ENCODE data around the gene GPR55. TPM values are rescaled to one million over a fixed set of nuclear protein-coding genes. Genes with fewer than 3 reads are reported as not detected.
"Not testable (repeated sequence)": the region's sequence is repeated elsewhere in the genome, so short reads cannot be mapped to it uniquely, and the experiment has no call there.

Gene GPR55
- polyA plus RNA-seq, 1 donor = not detected

GRCh38 chr2:230949966-230950873 is 25.2 kb upstream of the GPR55 start:
- no peak for DNase-seq

DNA sequence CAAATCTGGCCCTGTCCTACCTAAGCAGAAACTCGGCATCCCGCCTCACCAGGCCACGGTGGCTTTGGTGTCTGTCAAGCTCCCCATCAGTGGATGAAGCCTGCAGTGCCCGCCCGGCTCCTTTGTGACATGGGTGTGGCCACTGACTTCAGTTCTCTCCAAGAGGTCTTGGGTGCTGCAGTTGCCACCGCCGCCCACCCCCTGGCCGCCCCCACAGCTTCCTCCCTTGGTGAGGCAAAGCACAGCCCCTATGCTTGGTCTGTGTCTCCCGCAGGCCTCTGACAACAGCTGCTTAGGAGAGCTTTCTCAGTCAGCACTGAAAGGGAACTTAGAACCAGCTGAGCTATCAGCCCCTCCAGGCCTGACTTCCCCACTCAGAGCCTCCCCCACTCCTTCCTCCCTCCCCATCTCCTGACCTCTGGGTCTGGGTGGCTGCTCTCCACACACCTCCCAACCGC is 22.9 kb upstream of the GPR55 start:
- no peak for DNase-seq

- no peak for DNase-seq
Observed at GRCh38 chr2:230947235-230947576, 22.2 kb upstream of the GPR55 start.

DNA sequence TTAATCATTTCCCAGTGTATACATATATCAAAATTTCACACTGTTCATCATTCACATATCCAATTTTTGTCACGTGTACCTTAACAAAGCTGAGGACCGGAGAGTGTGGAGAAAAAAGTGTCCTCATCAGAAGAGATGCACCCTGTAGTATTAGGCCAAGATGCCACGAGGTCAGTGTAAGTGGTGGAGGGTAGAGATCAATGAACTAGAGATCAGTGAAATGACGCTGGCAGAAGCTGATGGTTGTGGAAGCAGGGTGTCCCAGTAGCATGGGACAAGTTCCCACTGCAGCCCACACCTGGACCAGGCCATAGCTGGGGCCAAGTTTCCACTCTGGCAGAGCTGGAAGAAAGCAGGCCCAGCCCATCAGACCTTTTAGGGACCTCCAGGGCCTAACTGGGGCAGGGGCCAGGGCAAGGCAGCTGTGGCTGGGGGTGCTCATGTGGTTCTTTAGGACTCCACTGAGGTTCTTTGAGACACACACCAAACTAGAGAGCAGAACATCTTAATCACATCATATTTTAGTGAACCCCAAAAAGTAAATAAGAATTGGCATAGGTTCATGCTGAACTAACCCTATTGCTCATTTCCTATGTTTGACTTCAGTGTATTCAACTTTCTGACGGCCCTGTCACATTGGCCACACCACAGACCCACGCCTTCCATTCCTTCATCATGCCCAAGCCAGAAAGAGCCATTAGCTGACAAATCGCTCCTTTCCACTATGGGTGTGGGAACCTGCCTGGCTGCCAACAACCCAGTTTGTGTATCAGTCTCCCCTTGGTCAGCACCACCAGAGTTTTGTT is 21.6 kb upstream of the GPR55 start:
- no peak for DNase-seq

- no peak for DNase-seq
Observed at GRCh38 chr2:230944757-230945372, 19.8 kb upstream of the GPR55 start.

- DNase-seq = no peak
Observed at GRCh38 chr2:230944123-230944653, 19.1 kb upstream of the GPR55 start.

DNA sequence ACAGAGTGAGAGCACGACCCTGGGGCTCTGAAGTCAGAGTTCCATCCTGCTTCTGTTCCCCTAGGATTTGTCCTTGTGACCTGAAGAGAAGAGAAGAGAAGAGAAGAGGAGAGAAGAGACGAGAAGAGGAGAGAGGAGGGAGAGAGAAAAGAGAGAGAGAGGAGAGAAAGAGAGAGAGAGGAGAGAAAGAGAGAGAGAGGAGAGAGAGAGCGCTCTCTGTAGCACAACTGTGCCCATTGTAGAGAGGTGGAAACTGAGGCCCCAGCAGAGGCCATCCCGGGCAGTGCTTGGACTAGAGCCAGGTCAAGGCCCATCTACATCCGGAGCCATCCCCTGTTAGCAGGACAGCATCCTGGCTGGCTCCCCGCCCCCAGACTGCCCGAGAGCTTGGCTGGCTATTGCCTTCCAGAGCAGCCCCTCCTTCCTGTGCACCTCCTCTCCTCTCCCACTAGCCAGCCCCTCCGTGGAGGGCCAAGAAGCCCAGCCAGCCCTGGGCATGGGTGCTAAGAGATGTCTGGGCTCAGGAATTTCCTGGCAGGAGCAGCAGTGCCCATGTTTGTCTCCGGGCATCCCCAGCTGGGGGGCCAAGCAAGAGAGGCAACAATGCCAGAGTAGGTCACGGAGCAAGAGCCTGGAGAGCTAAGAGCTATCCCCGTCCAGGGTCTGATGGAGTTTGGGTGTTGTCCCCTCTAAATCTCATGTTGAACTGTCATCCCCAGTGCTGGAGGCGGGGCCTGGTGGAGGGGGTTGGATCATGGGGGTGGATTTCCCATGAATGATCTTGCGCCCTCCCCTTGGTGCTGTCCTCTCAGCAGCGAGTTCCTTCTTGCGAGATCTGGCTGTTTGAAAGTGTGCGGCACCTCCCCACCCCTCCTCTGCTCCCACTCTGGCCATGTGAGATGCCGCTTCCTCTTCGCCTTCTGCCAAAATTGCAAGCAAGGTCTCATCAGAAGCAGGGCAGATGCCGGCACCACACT is 18.2 kb upstream of the GPR55 start:
- DNase-seq = no peak

DNA sequence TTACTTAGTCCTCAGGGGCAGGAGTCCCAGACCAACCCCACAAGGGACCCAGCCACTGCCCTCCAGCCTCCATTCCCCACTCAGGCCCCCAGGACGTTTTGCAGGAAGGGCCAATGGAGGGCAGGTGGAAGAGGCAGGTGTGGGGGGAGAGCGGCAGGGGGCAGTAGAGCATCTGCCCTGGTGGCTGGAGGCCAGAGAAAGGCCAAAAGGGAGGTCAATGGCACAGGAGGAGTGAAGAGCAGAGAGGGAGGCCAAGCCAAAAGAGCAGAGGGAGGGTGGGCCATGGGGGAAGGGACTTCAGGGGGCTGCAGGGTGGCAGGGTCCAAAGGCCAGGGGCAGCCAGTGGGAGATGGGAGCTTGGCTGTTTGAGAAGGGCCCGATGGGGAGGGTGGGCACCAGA is 17.3 kb upstream of the GPR55 start:
- DNase-seq = no peak

DNA sequence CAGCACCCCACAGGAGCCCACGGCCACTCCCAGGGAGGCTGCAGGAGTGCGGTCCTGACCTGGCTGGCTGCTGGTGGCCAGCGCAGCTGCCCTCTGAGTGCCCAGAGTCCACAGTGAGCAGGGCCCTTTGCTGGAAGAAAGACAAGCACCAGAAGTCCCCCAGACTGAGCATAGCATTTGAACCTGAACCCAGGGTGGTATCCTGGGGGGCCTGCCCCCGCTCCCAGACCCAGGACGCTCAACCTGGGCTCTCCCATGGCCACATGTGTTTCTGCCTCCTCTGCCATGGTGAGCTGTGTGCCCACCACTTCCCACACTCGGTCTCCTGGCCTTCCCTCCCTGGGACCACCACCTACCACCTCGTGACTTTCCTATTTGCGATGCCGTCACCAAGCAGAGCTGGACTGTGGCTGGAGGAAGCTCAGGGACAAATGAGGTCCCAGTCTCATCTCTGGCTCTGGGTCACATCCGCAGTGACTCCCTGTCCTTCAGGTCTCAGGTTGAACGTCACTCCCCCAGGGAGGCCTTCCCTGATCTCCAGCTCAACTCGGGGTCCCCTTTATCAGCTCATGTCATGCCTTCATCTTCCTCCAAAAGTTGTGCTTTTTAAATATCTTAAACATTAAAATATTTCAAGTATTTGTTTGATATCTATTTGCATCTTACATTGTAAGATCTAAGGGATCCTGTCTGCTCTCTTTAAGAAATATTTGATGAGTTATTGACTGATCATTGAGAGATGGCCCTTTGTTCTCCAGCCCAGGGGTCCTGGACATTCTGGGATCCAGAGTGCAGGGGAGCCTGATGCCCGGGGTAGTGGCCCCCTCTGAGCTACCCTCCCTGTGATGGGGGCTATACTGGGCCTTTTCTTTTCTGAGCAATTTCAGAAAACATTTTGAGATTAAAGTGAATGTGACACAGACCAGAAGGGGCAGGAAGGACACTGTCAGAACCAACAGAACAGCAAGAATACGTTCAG is 16.4 kb upstream of the GPR55 start:
- DNase-seq = no peak

DNA sequence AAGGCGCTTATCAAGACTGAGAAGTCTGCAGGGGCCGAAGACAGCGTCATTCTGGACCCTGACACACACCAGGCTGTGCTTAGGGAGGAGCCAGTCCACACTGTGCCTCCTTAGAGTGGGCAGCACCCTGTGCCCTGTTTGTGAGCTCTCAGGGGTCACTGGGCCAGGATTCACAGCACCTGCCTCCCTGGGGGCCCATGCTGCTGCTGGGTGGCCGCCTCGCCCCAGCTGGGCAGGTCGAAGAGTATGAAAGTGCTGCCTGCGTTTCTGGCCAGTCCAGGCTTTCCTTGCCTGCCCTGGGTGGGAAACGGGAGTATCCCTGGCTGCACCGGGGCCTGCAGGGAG is 15.4 kb upstream of the GPR55 start:
- DNase-seq = no peak

DNA sequence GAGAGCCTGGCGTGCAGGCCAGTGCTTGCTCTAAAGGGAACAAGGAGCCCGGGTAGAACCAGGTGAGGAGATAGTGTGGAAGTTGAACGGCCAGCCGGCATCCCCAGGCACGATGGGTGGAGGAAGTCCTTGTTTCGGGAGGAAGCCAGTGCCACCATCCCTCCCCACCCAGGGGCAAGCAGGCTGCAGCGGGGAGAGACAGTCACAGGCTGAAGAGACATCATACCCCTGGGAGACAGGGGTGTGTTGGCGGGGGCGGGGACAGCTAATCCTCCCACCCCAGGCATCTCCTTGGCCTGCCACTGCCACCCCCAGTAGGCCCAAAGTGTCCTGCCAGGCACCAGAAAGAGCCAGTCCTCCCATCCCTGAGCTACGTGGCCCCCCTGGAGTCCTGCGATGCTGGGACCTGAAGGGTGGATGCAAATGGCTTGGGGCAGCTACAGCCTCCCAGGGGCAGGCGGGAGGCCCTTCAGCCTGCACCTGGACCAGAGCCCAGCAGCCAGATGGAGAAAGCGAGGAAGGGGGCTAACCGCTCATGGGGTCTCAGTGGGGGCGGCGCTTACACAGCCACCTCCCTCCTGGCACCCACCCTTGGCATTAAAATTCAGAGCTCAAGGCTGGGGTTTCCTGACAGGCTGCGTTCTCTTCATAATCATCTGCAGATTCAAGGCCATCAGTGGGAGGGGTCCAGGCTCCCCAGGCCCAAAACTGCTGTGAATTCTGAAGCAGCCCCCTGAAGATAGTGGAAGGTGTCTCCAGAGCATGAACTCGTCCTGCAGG is 14.8 kb upstream of the GPR55 start:
- no peak for DNase-seq

- DNase-seq = no peak
Observed at GRCh38 chr2:230939066-230939591, 14.1 kb upstream of the GPR55 start.

- no peak for DNase-seq
Observed at GRCh38 chr2:230938516-230939065, 13.5 kb upstream of the GPR55 start.

GRCh38 chr2:230938098-230938497 is 13.1 kb upstream of the GPR55 start:
- no peak for DNase-seq

GRCh38 chr2:230937362-230937761 is 12.3 kb upstream of the GPR55 start:
- no peak for DNase-seq

GRCh38 chr2:230936243-230936642 is 11.2 kb upstream of the GPR55 start:
- DNase-seq = not testable (repeated sequence)

DNA sequence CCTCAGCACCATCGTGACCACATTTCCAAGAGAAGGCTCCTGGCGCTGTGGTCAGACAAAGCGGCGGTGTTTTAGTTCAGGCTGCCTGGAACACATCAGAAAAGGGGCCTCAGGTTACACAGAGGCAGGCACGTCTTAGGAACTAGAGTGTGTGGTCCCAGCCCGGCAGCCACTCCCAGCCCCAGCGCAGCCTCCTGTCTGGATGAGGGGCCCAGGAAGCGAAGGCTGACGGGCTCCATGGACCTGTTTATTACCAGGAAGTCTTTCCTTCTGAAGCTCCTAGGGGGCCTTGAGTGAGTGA is 10.0 kb upstream of the GPR55 start:
- DNase-seq = no peak

- DNase-seq = no peak
Observed at GRCh38 chr2:230934231-230935129, 9.4 kb upstream of the GPR55 start.

All from hindlimb muscle (tissue), 1 donor.